Ovary (tissue), 3 donors: ENCODE measurements around the gene NEDD9.

Experiments used
- EP300 ChIP-seq: sonication (generic); formaldehyde crosslinking; IDR thresholded peaks from one replicate; pipeline ENCODE4 v1.6.1; 2017; ENCODE audit warnings: antibody characterized with exemption
- POLR2A ChIP-seq: fragments of 450-650 bp; IDR thresholded peaks from one replicate; pipeline ENCODE4 v1.6.1; 2017; ENCODE audit warnings: antibody characterized with exemption, mild to moderate bottlenecking, moderate library complexity
- TF ChIP-seq, protein P1 (sequence below), 3 donors: fragments of 450-650 bp in 2 of 3; fragments of 200-600 bp in 1 of 3; IDR thresholded peaks; one replicate each; pipeline versions ENCODE4 v1.5.1 to v1.8.0; 2016 to 2022; ENCODE audit warnings: antibody characterized with exemption in 3 of 3, mild to moderate bottlenecking in 1 of 3
- donor health status: DM: no; HTN: no; CAD: no.

DNA sequence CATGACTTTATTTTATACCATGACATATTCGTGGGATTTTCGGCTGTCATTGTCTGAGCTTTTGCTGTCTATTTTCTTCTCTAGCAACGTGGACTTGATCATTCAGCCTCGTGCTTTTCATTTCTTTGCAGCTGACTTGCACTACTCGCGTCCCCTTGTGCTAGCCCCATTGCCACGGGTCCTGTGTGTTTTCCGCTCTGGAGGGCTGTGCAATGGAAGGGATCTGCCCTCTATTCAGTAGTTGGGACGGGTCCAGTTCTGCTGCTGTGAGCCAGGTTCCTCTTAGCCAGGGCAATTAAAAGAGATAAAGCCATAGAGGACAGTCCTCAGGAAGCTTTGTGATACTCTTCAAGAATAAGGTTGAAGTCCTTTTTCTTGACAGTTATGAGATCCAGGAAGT lies 17.6 kb downstream of the NEDD9 start:
- TF ChIP-seq POLR2A (no peak), EP300 (no peak)
- TF ChIP-seq, protein P1, sequence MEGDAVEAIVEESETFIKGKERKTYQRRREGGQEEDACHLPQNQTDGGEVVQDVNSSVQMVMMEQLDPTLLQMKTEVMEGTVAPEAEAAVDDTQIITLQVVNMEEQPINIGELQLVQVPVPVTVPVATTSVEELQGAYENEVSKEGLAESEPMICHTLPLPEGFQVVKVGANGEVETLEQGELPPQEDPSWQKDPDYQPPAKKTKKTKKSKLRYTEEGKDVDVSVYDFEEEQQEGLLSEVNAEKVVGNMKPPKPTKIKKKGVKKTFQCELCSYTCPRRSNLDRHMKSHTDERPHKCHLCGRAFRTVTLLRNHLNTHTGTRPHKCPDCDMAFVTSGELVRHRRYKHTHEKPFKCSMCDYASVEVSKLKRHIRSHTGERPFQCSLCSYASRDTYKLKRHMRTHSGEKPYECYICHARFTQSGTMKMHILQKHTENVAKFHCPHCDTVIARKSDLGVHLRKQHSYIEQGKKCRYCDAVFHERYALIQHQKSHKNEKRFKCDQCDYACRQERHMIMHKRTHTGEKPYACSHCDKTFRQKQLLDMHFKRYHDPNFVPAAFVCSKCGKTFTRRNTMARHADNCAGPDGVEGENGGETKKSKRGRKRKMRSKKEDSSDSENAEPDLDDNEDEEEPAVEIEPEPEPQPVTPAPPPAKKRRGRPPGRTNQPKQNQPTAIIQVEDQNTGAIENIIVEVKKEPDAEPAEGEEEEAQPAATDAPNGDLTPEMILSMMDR (IDR thresholded peaks at IDR 0.05), result no peak
